Pons (tissue), 1 donor: ENCODE data around the gene D2HGDH.
"Not testable (repeated sequence)": the region's sequence is repeated elsewhere in the genome, so short reads cannot be mapped to it uniquely, and the experiment has no call there.

Source experiments
- DNase-seq: peaks from one replicate; pipeline ENCODE4 v3.0.0-alpha.2; 2016; ENCODE audit warnings: low spot score

D2HGDH gene

GRCh38 chr2:241794250-241794823 is 59.9 kb downstream of the D2HGDH start:
- no peak for DNase-seq

GRCh38 chr2:241795021-241795999 is 60.9 kb downstream of the D2HGDH start:
- DNase-seq, result no peak

GRCh38 chr2:241796209-241796608 is 61.8 kb downstream of the D2HGDH start:
- DNase-seq, result no peak

- DNase-seq, result no peak
Observed at GRCh38 chr2:241796610-241797138, 62.2 kb downstream of the D2HGDH start.

- no peak for DNase-seq
Observed at GRCh38 chr2:241797441-241798080, 63.1 kb downstream of the D2HGDH start.

GRCh38 chr2:241798081-241798630 is 63.7 kb downstream of the D2HGDH start:
- DNase-seq, result no peak

- DNase-seq, result no peak
Observed at GRCh38 chr2:241798631-241799521, 64.4 kb downstream of the D2HGDH start.

- DNase-seq, result no peak
Observed at GRCh38 chr2:241799522-241800197, 65.2 kb downstream of the D2HGDH start.

- DNase-seq, result not testable (repeated sequence)
Observed at GRCh38 chr2:241800198-241800903, 65.9 kb downstream of the D2HGDH start.

- DNase-seq, result no peak
Observed at GRCh38 chr2:241801611-241802420, 67.4 kb downstream of the D2HGDH start.

GRCh38 chr2:241802421-241803318 is 68.2 kb downstream of the D2HGDH start:
- no peak for DNase-seq

GRCh38 chr2:241803387-241804325 is 69.2 kb downstream of the D2HGDH start:
- peak; percentile 29 for DNase-seq

GRCh38 chr2:241804326-241805229 is 70.1 kb downstream of the D2HGDH start:
- no peak for DNase-seq

GRCh38 chr2:241806217-241806616 is 71.8 kb downstream of the D2HGDH start:
- not testable (repeated sequence) for DNase-seq

GRCh38 chr2:241808051-241808720 is 73.8 kb downstream of the D2HGDH start:
- DNase-seq, result no peak
